Fibroblast of upper back skin (primary cell): ENCODE results near the gene SLC12A9.
"Not testable (repeated sequence)": the region's sequence is repeated elsewhere in the genome, so short reads cannot be mapped to it uniquely, and the experiment has no call there.

Source experiments
- DNase-seq: peaks from one replicate; pipeline ENCODE4 v3.0.0-alpha.2; 2013

The SLC12A9 gene

DNA sequence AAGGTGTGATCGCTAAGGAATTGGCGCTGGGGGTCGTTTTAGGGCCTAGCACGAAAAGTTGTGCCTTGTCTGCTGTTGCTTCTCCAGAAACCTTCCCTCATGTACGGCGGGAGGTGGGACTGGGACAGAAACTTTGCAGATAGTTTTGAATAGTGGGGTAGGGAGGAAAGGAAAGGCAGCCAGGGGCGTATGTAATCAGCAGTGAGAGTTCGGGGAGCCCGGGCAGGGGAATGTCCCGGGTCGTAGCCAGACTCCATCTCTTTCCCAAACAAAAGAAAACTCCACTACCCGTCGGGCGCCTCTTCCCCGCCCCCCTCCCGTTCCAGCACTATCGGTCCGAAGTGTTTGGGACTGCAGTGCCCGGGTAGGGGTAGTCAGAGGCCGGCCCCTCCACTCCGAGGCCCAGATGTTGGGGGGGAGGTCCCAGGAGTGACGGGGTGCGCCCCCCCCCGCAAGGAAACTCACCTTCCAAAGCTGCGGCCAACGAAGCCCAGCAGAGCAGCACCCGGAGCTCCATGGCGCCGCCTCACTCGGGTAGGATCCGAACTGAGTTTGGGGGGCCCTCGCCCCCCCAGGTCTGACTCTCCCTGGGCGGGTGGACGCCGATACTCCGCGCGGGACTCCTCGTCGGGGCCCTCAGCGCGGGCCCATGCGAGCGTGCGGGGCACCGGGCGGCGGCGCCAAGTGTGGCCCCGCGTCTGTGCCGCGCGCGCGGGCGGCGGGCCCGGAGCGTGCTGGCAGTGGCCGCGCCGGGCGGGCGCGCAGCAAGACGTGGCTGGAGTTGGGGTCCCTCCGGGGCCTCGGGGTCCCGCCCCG, 25.8 kb upstream of the SLC12A9 start:
- no peak for DNase-seq

GRCh38 chr7:100827330-100828226, 24.9 kb upstream of the SLC12A9 start, which contains the start of gene EPHB4:
Gene EPHB4 (minus strand): TSS chr7:100827523. CDS start chr7:100827030, 493 bp downstream.
- peak; percentile 91 for DNase-seq

GRCh38 chr7:100829150-100829716, 23.3 kb upstream of the SLC12A9 start:
- DNase-seq = no peak

GRCh38 chr7:100830396-100830795, 22.1 kb upstream of the SLC12A9 start:
- DNase-seq = no peak

DNA sequence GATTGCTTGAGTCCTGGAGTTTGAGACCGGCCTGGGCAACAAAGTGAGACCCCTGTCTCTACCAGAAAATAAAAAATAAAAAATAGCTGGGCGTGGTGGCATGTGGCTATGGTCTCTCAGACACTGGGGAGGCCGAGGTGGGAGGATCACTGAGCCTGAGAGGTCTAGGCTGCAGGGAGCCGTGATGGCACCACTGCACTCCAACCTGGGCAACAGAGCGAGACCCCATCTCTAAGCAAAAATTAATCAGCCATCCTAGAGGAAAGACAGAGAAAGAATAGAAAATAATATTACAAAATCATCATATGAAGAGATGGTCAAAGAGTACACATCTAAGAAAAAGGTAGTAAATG, 20.3 kb upstream of the SLC12A9 start:
- DNase-seq = no peak

- peak; percentile 37 for DNase-seq
These were observed 16.4 kb upstream of the SLC12A9 start for GRCh38 chr7:100835903-100836811.

DNA sequence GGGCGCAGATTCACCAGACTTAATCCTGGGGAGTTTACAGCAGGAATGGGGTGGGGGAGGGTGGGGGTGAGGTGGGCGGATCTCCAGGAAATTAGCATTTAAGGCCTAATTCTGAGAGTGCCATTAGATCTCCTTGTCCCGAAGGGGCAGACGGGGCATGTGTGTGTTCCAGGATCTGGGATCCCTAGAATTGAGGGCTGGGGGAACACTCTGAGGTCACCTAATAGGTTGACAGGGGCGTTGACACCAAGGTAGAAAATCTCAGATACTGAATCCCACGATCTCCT, 15.8 kb upstream of the SLC12A9 start:
- no peak for DNase-seq

DNA sequence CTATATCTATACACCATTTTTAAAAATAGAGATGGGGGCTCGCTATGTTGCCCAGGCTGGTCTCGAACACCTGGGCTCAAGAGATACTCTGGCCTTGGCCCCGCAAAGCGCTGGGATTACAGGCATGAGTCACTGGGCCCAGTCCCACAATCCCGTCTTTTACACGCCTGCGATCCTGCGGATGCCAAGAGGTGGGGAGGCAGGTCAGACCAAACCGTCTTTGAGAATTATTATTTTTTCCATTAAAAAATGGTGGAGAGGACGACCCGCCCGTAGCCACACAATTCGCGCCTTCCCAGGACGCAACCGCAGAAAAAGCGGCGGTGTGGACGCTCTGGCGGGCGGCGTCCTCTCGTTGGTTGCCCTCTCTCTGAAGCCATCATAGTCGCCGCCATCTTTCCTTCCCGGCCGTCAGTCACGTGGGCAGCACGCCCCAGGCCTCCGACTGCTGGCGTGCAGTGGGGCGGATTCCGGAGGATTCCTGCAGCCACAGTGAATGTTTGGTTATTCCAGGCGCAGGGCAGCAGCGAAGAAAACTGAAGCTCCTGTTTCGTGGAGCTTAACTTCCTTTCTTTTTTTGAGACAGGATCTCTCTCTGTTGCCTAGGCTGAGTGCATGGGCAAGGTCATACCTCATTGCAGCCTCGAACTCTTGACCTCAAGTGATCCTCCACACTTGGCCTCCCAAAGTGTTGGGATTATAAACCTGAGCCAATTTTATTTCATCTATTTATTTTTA, 15.2 kb upstream of the SLC12A9 start:
- peak; percentile 92 for DNase-seq

DNA sequence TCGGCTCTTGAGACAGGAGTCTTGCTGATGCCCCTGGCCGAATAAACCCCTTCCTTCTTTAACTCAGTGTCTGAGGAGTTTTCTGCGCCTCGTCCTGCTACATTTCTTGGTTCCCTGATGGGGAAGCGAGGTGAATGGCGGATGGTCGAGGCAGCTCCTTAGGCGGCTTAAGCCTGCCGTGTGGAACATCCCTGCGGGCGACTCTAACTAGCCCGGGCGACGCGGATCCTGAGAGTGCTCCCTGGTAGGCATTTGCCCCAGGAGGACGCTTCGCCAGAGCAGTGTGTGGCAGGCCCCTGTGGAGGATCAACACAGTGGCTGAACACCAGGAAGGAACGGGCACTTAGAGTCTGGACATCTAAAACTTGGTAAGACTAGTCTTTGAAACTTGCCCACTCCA, 13.2 kb upstream of the SLC12A9 start:
- no peak for DNase-seq

- DNase-seq = no peak
These were observed 11.9 kb upstream of the SLC12A9 start for GRCh38 chr7:100840470-100841100.

DNA sequence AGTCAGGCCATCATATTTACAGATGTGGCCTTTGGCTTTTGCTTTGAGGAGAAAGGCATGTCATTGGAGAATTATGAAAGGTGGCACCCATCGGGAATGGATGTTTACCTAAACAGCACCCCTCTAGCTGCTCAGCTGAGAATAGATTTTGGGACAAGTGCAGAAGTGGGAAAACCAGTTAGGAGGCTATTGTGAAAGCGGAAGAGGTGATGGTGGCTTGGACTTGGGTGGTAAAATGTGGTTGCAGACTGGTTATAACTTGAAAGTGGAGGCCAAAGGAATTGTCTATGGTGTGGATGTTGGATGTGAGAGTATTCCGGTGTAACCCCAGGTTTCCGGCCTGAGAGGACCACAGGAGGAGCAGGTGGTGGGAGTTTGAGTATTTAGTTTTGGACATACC, 5.2 kb upstream of the SLC12A9 start:
- no peak for DNase-seq

- no peak for DNase-seq
These were observed 1.8 kb downstream of the SLC12A9 start for GRCh38 chr7:100854146-100854895.

GRCh38 chr7:100854899-100855298, 2.4 kb downstream of the SLC12A9 start:
- DNase-seq = not testable (repeated sequence)

DNA sequence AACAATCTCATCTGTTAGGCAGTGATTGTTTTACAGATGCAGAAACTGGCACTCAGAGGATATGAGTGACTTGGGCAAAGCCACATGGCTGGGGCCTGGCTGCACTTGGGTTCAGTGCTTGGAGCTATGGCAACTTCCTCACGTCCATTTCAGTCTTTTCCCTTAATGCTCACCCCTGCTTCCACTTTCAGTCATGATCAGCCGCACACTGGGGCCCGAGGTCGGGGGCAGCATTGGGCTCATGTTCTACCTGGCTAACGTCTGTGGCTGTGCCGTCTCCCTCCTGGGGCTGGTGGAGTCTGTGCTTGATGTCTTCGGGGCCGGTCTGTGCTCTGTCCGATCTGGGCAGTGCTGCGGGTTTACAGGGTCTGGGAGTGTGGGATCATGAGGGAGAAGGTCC, 3.0 kb downstream of the SLC12A9 start:
- no peak for DNase-seq

DNA sequence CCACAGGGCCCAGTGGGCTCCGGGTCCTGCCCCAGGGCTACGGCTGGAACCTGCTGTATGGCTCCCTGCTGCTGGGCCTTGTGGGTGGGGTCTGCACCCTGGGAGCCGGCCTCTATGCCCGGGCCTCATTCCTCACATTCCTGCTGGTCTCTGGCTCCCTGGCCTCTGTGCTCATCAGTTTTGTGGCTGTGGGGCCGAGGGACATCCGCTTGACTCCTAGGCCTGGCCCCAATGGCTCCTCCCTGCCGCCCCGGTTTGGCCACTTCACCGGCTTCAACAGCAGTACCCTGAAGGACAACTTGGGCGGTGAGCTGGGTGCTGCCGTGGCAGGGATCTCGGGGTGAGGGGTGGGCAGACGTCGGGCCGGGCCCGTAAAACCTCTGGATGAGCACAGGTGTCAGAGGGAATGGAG, 4.4 kb downstream of the SLC12A9 start:
- DNase-seq = no peak

DNA sequence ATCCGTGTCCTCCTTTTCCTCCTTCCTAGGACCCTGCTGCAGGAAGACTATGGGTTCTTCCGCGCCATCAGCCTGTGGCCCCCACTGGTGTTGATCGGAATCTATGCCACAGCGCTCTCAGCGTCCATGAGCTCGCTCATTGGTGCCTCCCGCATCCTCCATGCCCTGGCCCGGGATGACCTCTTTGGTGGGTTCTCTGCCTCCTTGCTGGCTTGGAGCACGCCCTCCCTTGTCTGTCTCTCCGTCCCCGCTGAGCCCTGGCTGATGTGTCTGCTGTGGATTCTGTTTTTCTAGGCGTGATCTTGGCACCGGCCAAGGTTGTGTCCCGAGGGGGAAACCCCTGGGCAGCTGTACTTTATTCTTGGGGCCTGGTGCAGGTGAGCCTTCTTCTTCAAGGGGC, 7.3 kb downstream of the SLC12A9 start:
- no peak for DNase-seq

- DNase-seq = no peak
These were observed 8.4 kb downstream of the SLC12A9 start for GRCh38 chr7:100860702-100861615.

DNA sequence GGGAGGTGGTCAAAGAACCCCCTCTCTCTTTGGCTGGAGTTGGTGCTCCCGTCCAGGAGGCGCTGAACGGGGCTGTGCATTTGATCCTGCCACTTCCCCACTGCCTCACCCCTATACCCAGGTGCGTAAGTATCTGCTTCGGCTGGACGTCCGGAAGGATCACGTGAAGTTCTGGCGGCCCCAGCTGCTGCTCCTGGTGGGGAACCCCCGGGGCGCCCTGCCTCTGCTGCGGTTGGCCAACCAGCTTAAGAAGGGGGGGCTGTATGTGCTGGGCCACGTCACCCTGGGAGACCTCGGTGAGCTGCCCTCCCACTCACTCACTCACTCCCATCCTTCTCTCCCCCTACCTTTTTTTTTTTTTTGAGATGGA, 9.1 kb downstream of the SLC12A9 start:
- DNase-seq = no peak

- peak; percentile 47 for DNase-seq
These were observed 11.0 kb downstream of the SLC12A9 start for GRCh38 chr7:100863406-100863950.
